Peyer's patch (tissue), 4 donors: ENCODE measurements around the gene CAMK2N1. TPM values are rescaled to one million over a fixed set of nuclear protein-coding genes. Genes with fewer than 3 reads are reported as not detected.

Experiments used
- DNase-seq, 3 donors: peaks; one replicate each; pipeline ENCODE4 v3.0.0-alpha.2; 2017 to 2019
- H3K27ac ChIP-seq, 4 donors: fragments of 200-600 bp; sonication (generic); one replicate each; pipeline ENCODE4 v1.5.1; 2016 to 2019
- H3K27me3 ChIP-seq, 2 donors: fragments of 200-600 bp; sonication (generic); one replicate each; pipeline ENCODE4 v1.5.1; 2019
- H3K36me3 ChIP-seq, 3 donors: fragments of 200-600 bp; sonication (generic); one replicate each; pipeline ENCODE4 v1.5.1; 2016 to 2019
- H3K4me1 ChIP-seq, 4 donors: fragments of 200-600 bp; sonication (generic); one replicate each; pipeline ENCODE4 v1.5.1; 2016 to 2019
- H3K4me3 ChIP-seq, 4 donors: fragments of 200-600 bp; sonication (generic); 1 replicate in 3 of 4; 2 replicates in 1 of 4; pipeline ENCODE4 v1.5.1; 2016 to 2019; ENCODE audit warnings: mild to moderate bottlenecking in 1 of 4
- H3K9me3 ChIP-seq, 4 donors: fragments of 200-600 bp; sonication (generic); one replicate each; pipeline ENCODE4 v1.5.1; 2016 to 2019; ENCODE audit warnings: mild to moderate bottlenecking in 1 of 4
- CTCF ChIP-seq, 6 experiments: fragments of 450-650 bp in 4 of 6; fragments of 200-600 bp in 2 of 6; sonication (generic) in 1 of 6; IDR thresholded peaks; one replicate each; pipeline ENCODE4 v1.5.1; 2017 to 2019; ENCODE audit warnings: antibody characterized with exemption in 6 of 6, mild to moderate bottlenecking in 3 of 6, moderate library complexity in 1 of 6
- POLR2A ChIP-seq, 2 donors: fragments of 450-650 bp; IDR thresholded peaks; one replicate each; pipeline ENCODE4 v1.5.1; 2017; ENCODE audit warnings: antibody characterized with exemption in 2 of 2, mild to moderate bottlenecking in 2 of 2, moderate library complexity in 2 of 2
- total RNA-seq, 4 donors: library from RNA; depleted of rRNA; stranded (reverse); fragments of >200 nt; gene quantifications; one replicate each; pipeline ENCODE4 v1.1.0, GENCODE V29; 2016

Gene CAMK2N1
- total RNA-seq, 4 donors from 2014 or later, result 18.2 to 89.7 (median 75.1) TPM

- H3K36me3 ChIP-seq, result no peaks in the 10 kb centered on the region
- peaks cover 0 to 21% (median 0%) of the 10 kb centered on the region in 4 donors for H3K4me1 ChIP-seq
- no peak overlapping the region for H3K4me3 ChIP-seq
- no peaks in the 10 kb centered on the region for H3K9me3 ChIP-seq
- H3K27me3 ChIP-seq, result no peaks in the 10 kb centered on the region
- peak in 2 of 3 donors; percentile 73 to 76 for DNase-seq
- peak overlapping the region in 2 of 4 donors; percentile 24 to 61 for H3K27ac ChIP-seq
- TF ChIP-seq CTCF (IDR thresholded peaks at IDR 0.05) (no peak), POLR2A (IDR thresholded peaks at IDR 0.05) (peak in 1 of 2 donors; percentile 12)
Measured at GRCh38 chr1:20470194-20470593, 15.8 kb downstream of the CAMK2N1 start.

- peak overlapping the region in 1 of 4 donors; percentile 61 for H3K27ac ChIP-seq
- no peaks in the 10 kb centered on the region for H3K36me3 ChIP-seq
- no peaks in the 10 kb centered on the region for H3K27me3 ChIP-seq
- no peak overlapping the region for H3K4me3 ChIP-seq
- no peak for DNase-seq
- TF ChIP-seq CTCF (IDR thresholded peaks at IDR 0.05), result peak in 3 of 6 experiments; percentile 44 to 56 (median 49)
- no peak for TF ChIP-seq POLR2A (IDR thresholded peaks at IDR 0.05)
- H3K4me1 ChIP-seq, result peaks cover 0 to 14% (median 0%) of the 10 kb centered on the region in 4 donors
- H3K9me3 ChIP-seq, result no peaks in the 10 kb centered on the region
Measured at GRCh38 chr1:20469406-20470076, 16.5 kb downstream of the CAMK2N1 start.

- DNase-seq, result no peak
- H3K27ac ChIP-seq, result no peak overlapping the region
- no peaks in the 10 kb centered on the region for H3K4me1 ChIP-seq
- no peaks in the 10 kb centered on the region for H3K27me3 ChIP-seq
- no peaks in the 10 kb centered on the region for H3K9me3 ChIP-seq
- H3K4me3 ChIP-seq, result no peak overlapping the region
- no peak for TF ChIP-seq POLR2A (IDR thresholded peaks at IDR 0.05)
- TF ChIP-seq CTCF (IDR thresholded peaks at IDR 0.05), result no peak
- H3K36me3 ChIP-seq, result no peaks in the 10 kb centered on the region
Measured at GRCh38 chr1:20466273-20466672, 19.7 kb downstream of the CAMK2N1 start.

- H3K9me3 ChIP-seq, result no peaks in the 10 kb centered on the region
- H3K27me3 ChIP-seq, result no peaks in the 10 kb centered on the region
- no peaks in the 10 kb centered on the region for H3K4me1 ChIP-seq
- no peak for DNase-seq
- no peak overlapping the region for H3K27ac ChIP-seq
- no peaks in the 10 kb centered on the region for H3K36me3 ChIP-seq
- no peak overlapping the region for H3K4me3 ChIP-seq
- TF ChIP-seq POLR2A (IDR thresholded peaks at IDR 0.05), result no peak
- no peak for TF ChIP-seq CTCF (IDR thresholded peaks at IDR 0.05)
Measured at GRCh38 chr1:20465187-20465586, 20.8 kb downstream of the CAMK2N1 start.

GRCh38 chr1:20463502-20463901, 22.5 kb downstream of the CAMK2N1 start:
- DNase-seq, result no peak
- Histone ChIP-seq H3K4me3 (no peak overlapping the region), H3K4me1 (no peaks in the 10 kb centered on the region), H3K36me3 (no peaks in the 10 kb centered on the region), H3K27me3 (no peaks in the 10 kb centered on the region), H3K9me3 (no peaks in the 10 kb centered on the region), H3K27ac (no peak overlapping the region)
- TF ChIP-seq CTCF (IDR thresholded peaks at IDR 0.05), result no peak
- TF ChIP-seq POLR2A (IDR thresholded peaks at IDR 0.05), result no peak
